ENCODE data around the gene HNRNPU. TPM values are rescaled to one million over a fixed set of nuclear protein-coding genes. Genes with fewer than 3 reads are reported as not detected.
"Not testable (repeated sequence)": the region's sequence is repeated elsewhere in the genome, so short reads cannot be mapped to it uniquely, and the experiment has no call there.

The HNRNPU gene
- total RNA-seq, 1 donor from 2014 or later: 167 TPM

GRCh38 chr1:244833734-244834542, 30.4 kb downstream of the HNRNPU start:
- peaks cover 46% of the 10 kb centered on the region for H3K4me1 ChIP-seq
- no peaks in the 10 kb centered on the region for H3K27me3 ChIP-seq (ENCODE audit: low read depth)
- intact Hi-C loops (cut with micrococcal nuclease): loop anchor here (10.0 kb wide), 1 partner anchor 141 kb away; no protein-coding TSS in a partner anchor
- H3K9me3 ChIP-seq (replicated peaks): no peaks in the 10 kb centered on the region
- peak overlapping the region; percentile 99 for H3K27ac ChIP-seq (replicated peaks)
- peak; percentile 43 for TF ChIP-seq CTCF (IDR thresholded peaks at IDR 0.05; ENCODE audit: borderline replicate concordance)
- DNase-seq: peak; percentile 48
- H3K36me3 ChIP-seq: peaks cover 13% of the 10 kb centered on the region
- H3K4me3 ChIP-seq: peak overlapping the region; percentile 79

GRCh38 chr1:244833260-244833659, 31.1 kb downstream of the HNRNPU start:
- not testable (repeated sequence) for H3K36me3 ChIP-seq; H3K9me3 ChIP-seq (replicated peaks); H3K27me3 ChIP-seq (ENCODE audit: low read depth); DNase-seq
- Histone ChIP-seq H3K4me1 (peaks cover 39% of the 10 kb centered on the region), H3K27ac (replicated peaks) (peak overlapping the region; percentile 99), H3K4me3 (peak overlapping the region; percentile 79)
- intact Hi-C loops (cut with micrococcal nuclease): loop anchor here (10.0 kb wide), 1 partner anchor 142 kb away; no protein-coding TSS in a partner anchor

GRCh38 chr1:244830639-244831038, 33.7 kb downstream of the HNRNPU start:
- Histone ChIP-seq H3K4me3 (no peak overlapping the region), H3K27me3 (ENCODE audit: low read depth) (no peaks in the 10 kb centered on the region), H3K27ac (replicated peaks) (no peak overlapping the region), H3K4me1 (peaks cover 13% of the 10 kb centered on the region), H3K9me3 (replicated peaks) (no peaks in the 10 kb centered on the region), H3K36me3 (no peaks in the 10 kb centered on the region)
- TF ChIP-seq CTCF (IDR thresholded peaks at IDR 0.05; ENCODE audit: borderline replicate concordance): no peak
- intact Hi-C loops (cut with micrococcal nuclease): loop anchor here (10.0 kb wide), 1 partner anchor 144 kb away; no protein-coding TSS in a partner anchor
- no peak for DNase-seq

- no peak for TF ChIP-seq CTCF (IDR thresholded peaks at IDR 0.05; ENCODE audit: borderline replicate concordance)
- H3K9me3 ChIP-seq (replicated peaks): no peaks in the 10 kb centered on the region
- H3K4me3 ChIP-seq: no peak overlapping the region
- H3K27ac ChIP-seq (replicated peaks): no peak overlapping the region
- intact Hi-C loops (cut with micrococcal nuclease): no loop called here
- H3K27me3 ChIP-seq (ENCODE audit: low read depth): no peaks in the 10 kb centered on the region
- H3K36me3 ChIP-seq: no peaks in the 10 kb centered on the region
- H3K4me1 ChIP-seq: no peaks in the 10 kb centered on the region
- DNase-seq: no peak
Measured at GRCh38 chr1:244826712-244827111, 37.6 kb downstream of the HNRNPU start.

- Histone ChIP-seq H3K4me1 (no peaks in the 10 kb centered on the region), H3K4me3 (no peak overlapping the region), H3K36me3 (no peaks in the 10 kb centered on the region), H3K27ac (replicated peaks) (no peak overlapping the region), H3K9me3 (replicated peaks) (no peaks in the 10 kb centered on the region), H3K27me3 (ENCODE audit: low read depth) (no peaks in the 10 kb centered on the region)
- intact Hi-C loops (cut with micrococcal nuclease): no loop called here
- DNase-seq: no peak
- TF ChIP-seq CTCF (IDR thresholded peaks at IDR 0.05; ENCODE audit: borderline replicate concordance): no peak
Measured at GRCh38 chr1:244822878-244823277, 41.5 kb downstream of the HNRNPU start.

GRCh38 chr1:244821134-244821533, 43.2 kb downstream of the HNRNPU start:
- intact Hi-C loops (cut with micrococcal nuclease): no loop called here

More at GRCh38 chr1:244821134-244821533, 43.2 kb downstream of the HNRNPU start:
- no peak overlapping the region for H3K27ac ChIP-seq (replicated peaks)
- no peak for TF ChIP-seq CTCF (IDR thresholded peaks at IDR 0.05; ENCODE audit: borderline replicate concordance)
- H3K27me3 ChIP-seq (ENCODE audit: low read depth): no peaks in the 10 kb centered on the region
- DNase-seq: no peak
- no peak overlapping the region for H3K4me3 ChIP-seq
- H3K4me1 ChIP-seq: no peaks in the 10 kb centered on the region
- no peaks in the 10 kb centered on the region for H3K9me3 ChIP-seq (replicated peaks)
- no peaks in the 10 kb centered on the region for H3K36me3 ChIP-seq

Data from left ventricle myocardium inferior (tissue), 1 donor.